Measurements from ENCODE around the gene CDC42BPG.
A peak's percentile ranks its signal among the peaks of the same experiment; 100 is the strongest.

The CDC42BPG gene

DNA sequence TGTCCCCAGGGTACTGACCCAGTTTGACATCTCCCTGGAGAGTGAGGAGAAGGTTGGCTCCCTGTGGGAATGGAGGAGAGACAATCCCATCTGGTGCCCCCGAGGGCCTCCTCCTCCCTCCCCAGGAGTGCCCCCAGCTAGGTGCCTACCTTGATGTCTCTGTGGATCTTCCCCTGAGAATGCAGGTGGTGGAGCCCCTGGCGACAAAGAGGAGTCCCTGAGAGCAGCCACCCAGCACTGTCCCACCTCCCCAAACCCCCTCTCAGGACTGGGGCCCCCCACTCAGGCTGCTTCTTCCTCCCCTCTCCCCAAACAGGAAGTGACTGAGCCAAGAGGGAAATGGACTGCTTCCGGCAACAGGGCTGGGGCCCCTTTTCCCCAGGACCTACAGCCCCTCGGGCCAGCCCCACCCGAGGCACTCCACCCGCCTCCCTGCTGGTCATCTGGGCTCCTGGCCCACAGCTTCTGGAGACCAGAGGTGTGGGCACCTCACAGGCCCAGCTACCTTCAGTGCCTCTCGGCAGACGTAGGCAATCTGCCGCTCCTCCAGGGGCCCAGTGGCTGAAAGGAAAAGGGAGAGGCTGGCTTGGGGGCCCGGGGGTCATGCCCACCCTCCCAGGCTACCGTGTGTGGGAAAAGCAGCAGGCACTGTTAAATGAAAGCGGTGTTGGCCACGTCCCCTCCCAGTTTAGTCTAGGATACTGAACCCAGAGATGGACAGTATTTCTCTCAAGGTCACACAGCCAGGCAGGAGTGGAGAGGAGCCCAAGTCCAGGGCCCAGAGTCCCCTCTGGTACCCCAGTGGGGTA, 42.7 kb downstream of the CDC42BPG start:
- DNase-seq: peak; percentile 31 to 35

- DNase-seq: no peak
These were observed 43.3 kb downstream of the CDC42BPG start for GRCh38 chr11:64801158-64801464.

DNA sequence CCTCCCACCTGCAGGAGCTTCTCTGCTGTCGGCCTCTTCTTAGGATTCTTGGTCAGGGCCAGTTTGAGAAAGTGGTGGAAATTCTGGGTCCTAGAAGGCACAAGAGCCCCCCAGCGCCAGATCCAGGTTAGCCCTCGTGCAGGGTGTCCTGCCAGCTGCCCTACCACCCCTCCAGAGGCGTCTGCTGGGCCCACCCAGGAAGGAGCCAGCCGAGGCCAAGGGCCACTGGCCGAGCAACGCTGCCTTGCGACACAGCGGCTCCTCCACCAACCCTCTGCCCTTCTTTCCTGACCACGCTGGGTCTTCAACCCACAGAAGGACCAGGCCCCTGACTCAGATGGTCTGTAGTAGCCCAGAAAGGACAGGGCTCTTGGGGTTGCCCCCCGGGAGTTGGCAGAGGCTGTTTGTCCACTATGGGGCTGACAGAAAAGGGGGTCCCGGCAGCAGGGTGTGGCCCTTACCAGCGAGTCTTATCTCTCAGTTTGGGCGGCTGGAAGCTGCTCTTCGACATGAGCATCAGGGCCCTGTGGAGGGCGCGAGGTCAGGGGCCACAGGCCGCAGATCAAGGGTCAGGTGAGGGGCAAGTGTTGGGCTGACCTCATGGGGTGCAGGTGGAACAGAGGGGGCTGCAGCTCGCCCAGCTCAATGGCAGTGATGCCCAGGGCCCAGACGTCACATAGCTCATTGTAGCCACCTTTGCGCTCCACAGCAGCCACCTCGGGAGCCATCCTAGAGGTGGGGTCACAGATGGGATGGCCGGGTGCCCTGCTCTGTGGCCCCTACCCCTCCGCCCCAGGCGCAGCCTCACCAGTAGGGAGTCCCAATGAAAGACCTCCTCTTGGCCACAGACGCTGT, 43.9 kb downstream of the CDC42BPG start:
- DNase-seq: no peak

GRCh38 chr11:64799623-64800302, 44.7 kb downstream of the CDC42BPG start:
- DNase-seq: no peak

- DNase-seq: no peak
These were observed 45.2 kb downstream of the CDC42BPG start for GRCh38 chr11:64799256-64799622.

GRCh38 chr11:64796757-64797541, 47.5 kb downstream of the CDC42BPG start:
- DNase-seq: no peak

DNA sequence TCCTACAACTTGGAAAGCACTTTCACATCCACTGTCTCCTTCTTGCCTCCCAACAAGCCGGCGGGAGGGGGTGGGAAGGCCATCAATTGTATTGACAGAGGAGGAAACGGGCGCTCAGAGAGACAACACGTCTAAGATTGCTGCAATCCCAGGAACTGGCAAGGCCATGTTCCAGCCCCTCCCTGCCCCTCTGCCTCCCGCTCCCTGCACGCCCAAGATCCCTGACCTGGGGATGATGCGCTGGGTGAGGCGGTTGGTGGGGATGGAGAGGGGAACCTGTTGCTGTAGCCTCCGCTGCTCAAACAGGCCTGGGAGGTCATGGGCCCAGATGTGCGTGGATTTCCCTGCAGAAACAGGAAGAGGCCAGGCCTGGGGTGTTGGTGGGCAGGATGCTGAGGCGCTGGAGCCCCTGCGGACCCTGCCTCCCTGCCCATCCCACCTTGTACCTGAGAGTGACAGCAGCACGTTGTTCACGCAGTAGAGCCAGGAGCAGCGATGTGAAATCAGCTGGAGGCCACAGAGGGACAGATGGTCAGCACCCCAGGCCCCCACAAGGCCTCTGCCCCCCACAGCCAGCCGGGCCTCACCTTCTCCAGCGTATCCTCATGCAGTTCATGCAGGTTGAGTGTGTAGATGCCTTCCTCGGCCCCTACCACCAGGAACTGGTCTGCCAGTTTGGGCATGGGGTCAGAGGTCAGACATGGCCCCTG, 48.3 kb downstream of the CDC42BPG start:
- no peak for DNase-seq

DNA sequence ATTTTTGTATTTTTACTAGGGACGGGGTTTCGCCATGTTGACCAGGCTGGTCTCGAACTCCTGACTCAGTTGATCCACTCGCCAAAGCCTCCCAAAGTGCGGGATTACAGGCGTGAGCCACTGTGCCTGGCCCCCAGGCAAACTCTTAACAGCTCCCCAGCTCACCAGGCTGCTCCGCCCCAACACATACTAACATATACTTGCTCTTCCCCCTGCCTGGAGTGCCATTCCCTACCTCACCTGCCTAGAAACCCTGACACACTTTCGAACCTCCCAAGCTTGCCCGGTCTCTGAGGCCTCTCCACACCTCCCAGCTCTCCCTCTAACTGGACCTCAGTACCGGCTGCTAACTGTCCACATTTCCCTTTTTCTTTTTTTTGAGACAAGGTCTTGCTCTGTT, 49.9 kb downstream of the CDC42BPG start:
- no peak for DNase-seq

GRCh38 chr11:64793271-64794160, 50.9 kb downstream of the CDC42BPG start:
- DNase-seq: no peak

- DNase-seq: no peak
These were observed 52.0 kb downstream of the CDC42BPG start for GRCh38 chr11:64792482-64792881.

- no peak for DNase-seq
These were observed 52.6 kb downstream of the CDC42BPG start for GRCh38 chr11:64791781-64792291.

DNA sequence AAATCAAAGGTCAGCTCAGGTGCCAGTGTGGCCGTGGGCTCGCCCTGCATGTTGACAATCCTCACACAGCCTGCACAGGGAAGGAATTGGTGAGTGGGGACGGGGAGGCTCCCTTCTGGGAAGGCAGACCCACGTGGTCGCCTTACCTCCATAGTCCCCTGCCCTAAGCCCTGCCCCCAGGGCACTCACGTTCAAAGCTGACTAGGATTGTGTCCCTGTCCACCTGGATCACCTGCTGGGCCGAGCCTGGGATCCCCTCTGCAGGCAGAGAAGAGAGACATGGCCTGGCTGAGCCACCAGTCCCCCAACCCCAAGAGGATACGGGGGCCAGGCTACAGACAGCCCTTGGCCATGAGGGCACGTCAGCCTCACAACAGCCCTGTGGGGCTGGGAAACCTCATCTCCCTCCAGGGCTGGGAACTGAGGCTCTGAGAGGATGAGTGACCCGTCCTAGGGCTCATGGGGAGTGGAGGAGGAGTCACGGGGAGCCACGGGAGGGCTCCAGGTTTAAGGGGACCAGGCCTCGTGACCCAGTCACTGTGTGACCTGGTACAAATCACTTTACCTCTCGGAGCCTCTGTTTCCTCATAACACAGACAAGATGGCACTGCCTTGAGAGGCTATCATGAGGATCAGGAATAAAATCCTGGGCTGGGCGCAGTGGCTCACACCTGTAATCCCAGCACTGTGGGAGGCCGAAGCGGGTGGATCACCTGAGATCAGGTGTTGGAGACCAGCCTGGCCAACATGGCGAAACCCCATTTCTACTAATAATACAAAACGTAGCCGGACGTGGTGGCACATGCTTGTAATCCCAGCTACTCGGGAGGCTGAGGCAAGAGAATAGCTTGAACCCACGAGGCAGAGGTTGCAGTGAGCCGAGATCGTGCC, 54.0 kb downstream of the CDC42BPG start:
- no peak for DNase-seq

DNA sequence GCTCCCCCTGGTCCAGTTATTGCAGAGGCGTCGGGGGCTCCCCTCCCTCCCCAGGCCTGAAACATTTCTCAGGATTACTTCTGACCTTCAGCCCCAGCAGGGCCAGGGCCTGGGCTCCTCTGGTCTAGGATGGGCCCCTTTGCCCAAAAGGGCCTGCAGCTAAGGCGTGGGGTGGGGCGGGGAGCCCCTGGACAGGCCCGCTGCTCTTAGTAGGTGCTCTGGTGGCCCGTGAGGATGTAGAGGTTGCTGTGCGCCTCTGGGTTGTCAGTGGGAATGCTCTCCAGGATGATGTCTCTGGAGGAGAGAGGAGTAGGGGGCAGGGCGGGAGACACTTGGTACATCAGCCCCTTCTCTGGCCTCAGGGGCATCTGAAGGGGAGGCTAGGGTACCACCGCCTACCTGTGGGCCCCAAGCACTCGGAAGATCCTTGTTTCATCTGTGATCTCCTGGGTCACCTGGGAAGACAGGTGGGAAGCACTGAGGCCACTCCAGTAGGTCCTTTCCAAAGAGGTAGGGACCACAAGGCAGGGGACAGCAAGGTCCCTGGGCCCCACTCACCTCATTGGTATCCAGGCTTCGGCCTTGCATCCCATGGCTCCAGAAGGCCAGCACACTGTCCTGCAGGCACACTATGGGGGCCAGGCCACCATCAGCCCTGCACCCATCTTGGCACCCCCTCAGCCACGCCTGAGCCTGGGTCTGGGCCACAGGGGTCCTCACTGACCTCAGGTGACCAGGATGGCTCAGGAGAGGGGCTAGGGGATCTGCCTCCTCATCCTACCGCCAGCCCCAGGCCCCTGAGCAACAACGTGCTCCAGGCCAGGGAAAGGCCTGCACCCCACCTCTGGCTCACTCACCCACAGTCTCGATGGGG, 54.9 kb downstream of the CDC42BPG start:
- no peak for DNase-seq

DNA sequence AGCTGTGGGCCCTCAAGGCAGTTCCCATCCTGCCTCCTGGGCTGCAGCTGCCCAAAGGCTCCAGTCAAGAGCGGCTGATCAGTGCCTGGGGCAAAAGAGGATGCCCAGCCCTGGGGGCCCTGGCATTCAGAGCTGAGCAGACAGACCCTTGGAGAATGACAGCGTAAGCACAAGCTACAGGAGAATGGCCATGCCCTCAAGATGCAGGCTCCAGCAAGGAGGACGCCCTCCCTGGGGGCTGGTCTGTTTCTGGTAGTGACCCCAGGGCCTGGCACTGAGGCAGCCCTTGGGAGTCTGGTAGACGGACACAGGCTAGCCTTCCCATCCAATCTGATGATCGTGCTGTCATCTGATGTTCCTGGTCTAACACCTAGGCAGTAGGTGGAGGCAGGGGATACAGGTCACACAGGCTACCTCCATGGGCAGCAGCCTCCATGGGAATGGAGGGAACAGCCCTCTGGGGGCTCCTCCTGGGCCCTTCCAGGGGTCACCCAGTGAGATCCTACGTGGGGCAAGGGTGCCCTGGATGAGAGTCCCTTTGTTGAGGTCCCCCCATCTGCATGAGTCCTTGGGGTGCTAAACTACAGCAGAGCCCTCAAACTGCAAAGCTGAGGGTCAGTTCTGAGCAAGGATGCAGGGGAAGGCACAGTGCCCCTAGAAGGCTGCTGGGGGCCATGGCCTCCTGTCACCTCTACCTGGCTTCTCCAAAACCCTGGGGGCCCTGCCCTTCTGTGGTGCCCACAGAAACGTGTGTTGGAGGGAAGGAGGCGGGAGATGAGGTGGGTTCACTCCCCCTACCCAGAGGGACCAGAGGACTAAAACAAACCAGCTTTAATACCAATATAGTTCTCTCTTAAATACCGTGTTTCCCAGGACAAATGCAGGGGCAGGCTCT, 55.9 kb downstream of the CDC42BPG start:
- DNase-seq: no peak

DNA sequence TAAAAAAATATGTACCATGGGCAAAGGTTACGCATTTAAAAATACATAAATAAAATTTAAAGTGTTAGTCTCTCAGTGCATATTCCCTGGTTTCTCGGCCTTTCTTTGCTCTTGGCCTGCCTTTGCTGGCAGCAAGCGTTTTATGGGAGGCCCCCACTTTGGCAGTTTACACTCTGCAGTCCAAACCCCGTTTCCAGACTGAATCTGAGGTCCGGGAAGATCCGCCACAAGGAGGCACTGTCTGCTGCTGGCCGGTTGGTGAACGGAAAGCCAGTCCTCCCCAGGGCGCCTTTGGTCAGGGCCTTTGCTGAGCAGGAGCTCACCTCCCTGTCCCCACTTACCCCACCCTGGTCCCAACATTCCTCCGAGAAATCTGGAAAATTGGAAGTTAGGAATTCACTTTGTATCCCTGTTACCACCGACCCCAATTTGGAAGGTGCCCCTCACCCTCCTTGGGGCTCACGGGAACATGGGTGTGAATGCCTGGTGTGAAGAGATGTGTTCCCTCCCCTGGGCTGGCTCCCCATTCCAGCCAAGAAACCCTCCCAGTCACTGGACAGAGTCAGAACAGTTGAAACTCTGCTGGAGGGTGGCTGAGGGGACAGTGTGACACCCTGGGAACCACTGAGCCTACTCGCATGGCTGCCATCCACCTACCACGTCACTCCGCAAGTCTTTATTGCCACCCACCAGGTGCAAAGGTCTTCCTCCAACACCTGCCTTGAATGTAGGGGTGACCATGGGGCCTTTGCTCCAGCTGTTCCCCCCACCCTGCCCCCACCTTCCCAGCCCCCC, 56.7 kb downstream of the CDC42BPG start:
- peak; percentile 45 to 64 for DNase-seq

GRCh38 chr11:64786308-64786707, 58.1 kb downstream of the CDC42BPG start:
- DNase-seq: no peak
